Astrocyte of the spinal cord (primary cell): ENCODE data around the gene HID1.
"Not testable (repeated sequence)": the region's sequence is repeated elsewhere in the genome, so short reads cannot be mapped to it uniquely, and the experiment has no call there.

Experiments
- DNase-seq: peaks from one replicate; pipeline ENCODE4 v3.0.0; 2011; ENCODE audit warnings: low read depth, low spot score
- H3K4me3 ChIP-seq: 2 replicates; pipeline ENCODE4 v1.5.1; 2011; ENCODE audit warnings: low read depth, mild to moderate bottlenecking, low read length, moderate library complexity
- CTCF ChIP-seq: IDR thresholded peaks from 2 replicates; pipeline ENCODE4 v1.5.1; 2012; ENCODE audit warnings: low read depth, mild to moderate bottlenecking, low read length, inconsistent platforms
- in situ Hi-C: cut with HindIII; loops from 2 replicates; pipeline ENCODE4 v1.10.0; 2017; ENCODE audit warnings: low sequenced_read_pairs

Gene HID1

GRCh38 chr17:74916851-74917199 lies 55.7 kb downstream of the HID1 start:
- in situ Hi-C loops: no loop called here
- no peak for TF ChIP-seq CTCF
- H3K4me3 ChIP-seq: no peak overlapping the region
- no peak for DNase-seq

DNA sequence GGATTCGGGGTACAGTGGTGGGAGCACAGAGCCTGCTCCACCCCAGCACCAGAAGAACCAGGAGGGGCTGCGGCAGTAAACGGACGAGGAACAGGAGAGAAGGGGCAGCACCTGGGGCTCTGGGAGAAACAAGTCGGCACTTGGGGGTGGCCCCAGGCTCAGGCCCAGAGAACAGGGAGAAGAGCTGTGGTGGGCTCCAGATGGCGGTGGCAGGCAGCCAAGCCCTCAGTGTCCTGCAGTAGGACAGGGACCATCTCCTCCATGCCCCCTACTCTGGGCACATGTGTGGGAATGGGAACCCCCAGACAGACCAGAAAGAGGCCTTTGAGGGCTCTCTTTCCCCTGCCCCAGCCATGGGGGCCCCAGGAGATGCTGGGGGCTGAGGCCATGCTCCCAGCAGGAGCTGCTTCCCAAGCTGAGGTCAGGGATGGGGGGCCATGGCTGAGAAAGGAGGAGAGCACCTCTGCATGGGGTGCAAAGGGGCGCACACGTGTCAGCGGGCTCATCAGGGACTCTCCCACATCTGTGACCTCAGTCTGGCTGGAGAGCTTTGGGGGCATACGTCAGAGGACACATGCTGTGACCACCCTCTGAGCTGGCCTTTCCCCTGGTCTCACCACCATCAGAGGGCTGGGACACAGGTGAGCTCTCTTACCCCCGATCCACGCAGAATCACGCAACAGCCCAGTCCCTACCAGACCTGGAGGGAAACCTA lies 56.3 kb downstream of the HID1 start:
- TF ChIP-seq CTCF: no peak
- in situ Hi-C loops: no loop called here
- no peak for DNase-seq
- H3K4me3 ChIP-seq: no peak overlapping the region

- DNase-seq, in situ Hi-C loops, H3K4me3 ChIP-seq: not testable (repeated sequence)
These were observed 61.1 kb downstream of the HID1 start for GRCh38 chr17:74911423-74911822.

GRCh38 chr17:74909097-74909496 lies 63.5 kb downstream of the HID1 start:
- H3K4me3 ChIP-seq, in situ Hi-C loops, DNase-seq: not testable (repeated sequence)

- no peak for TF ChIP-seq CTCF
- in situ Hi-C loops: no loop called here
- no peak overlapping the region for H3K4me3 ChIP-seq
- no peak for DNase-seq
These were observed 65.5 kb downstream of the HID1 start for GRCh38 chr17:74907012-74907411.

DNA sequence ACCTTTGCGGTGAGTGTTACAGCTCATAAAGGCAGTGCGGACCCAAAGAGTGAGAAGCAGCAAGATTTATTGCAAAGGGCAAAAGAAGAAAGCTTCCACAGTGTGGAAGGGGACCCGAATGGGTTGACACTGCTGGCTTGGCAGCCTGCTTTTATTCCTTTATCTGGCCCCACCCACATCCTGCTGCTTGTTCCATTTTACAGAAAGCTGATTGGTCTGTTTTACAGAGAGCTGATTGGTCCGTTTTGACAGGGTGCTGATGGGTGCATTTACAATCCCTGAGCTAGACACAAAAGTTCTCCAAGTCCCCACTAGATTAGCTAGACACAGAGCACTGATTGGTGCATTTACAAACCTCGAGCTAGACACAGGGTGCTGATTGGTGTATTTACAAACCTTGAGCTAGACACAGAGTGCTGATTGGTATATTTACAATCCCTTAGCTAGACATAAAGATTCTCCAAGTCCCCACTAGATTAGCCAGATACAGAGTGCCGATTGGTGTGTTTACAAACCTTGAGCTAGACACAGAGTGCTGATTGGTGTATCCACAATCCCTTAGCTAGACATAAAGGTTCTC lies 66.3 kb downstream of the HID1 start:
- DNase-seq, in situ Hi-C loops, H3K4me3 ChIP-seq: not testable (repeated sequence)

DNA sequence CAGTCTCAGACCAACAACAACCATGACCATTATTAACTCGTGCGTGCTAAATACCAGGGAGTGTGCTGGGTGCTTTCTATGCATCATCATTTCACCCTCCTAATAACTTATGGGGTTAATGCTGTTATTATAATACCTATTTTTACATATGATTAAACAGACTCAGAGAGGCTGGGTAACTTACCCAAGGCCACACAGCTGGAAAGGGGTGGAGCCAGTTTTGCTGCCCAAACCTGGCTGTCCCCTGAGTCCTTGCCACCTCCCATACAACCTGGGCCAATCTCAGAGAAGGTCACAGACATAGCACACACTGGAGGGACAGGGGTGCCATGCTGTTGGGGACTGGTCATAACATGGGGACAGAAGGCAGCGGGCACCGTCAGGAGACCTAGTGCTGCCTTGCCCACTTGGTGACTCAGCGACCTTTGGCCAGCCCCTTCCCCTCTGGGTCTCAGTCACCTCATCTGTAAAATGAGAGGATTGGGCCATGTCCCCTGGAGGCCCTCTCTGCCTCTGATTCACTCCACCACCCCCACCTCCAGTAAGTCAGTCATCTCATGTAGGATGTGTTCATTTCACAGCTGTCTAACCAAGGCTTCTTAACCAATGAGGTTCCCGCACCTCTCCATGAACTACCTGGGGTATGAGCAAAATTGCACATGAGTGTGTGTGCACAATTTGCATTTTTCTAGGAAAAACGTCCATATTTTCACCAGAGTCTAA lies 67.7 kb downstream of the HID1 start:
- DNase-seq: no peak
- no peak overlapping the region for H3K4me3 ChIP-seq
- TF ChIP-seq CTCF: no peak
- in situ Hi-C loops: no loop called here

DNA sequence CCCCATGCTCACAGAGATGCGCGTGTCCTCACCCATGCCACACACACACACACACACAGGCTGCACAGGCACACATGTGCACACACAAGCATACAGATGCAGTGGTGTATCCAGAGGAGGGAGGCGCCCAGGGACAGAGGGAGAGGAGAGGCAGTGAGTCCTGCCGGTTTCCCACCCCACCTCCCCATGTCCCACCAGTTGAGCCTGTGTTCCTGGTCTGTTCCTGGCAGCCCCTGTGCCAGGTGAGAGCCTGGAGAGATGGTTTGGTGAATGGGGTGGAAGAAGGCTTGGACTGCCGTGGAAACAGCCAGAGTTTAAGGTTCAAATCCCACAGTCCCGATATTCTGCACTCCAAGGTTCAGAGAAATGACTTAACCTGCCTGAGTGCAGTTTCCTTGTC lies 68.9 kb downstream of the HID1 start:
- in situ Hi-C loops: no loop called here
- no peak overlapping the region for H3K4me3 ChIP-seq
- no peak for TF ChIP-seq CTCF
- no peak for DNase-seq
